HepG2 (cell line): ENCODE results near the gene UBR4. TPM values are rescaled to one million over a fixed set of nuclear protein-coding genes. Genes with fewer than 3 reads are reported as not detected.
A peak's percentile ranks its signal among the peaks of the same experiment; 100 is the strongest.

Source experiments
- CREM ChIP-seq, 2 experiments: sonication (generic) in 1 of 2; formaldehyde crosslinking in 1 of 2; IDR thresholded peaks; 2 replicates each; pipeline versions ENCODE4 v1.4.0 to v1.6.1; 2016 to 2020; ENCODE audit warnings: antibody characterized with exemption in 1 of 2, mild to moderate bottlenecking in 1 of 2, missing genetic modification reagents in 1 of 2
- ETV5 ChIP-seq: IDR thresholded peaks from 2 replicates; pipeline ENCODE4 v1.6.1; 2018; ENCODE audit warnings: missing biosample characterization, missing genetic modification reagents, inconsistent platforms, borderline replicate concordance
- HHEX ChIP-seq: IDR thresholded peaks from 2 replicates; pipeline ENCODE4 v1.6.1; 2016; ENCODE audit warnings: control low read depth
- NCOA1 ChIP-seq: sonication (generic); formaldehyde crosslinking; IDR thresholded peaks from 2 replicates; pipeline ENCODE4 v1.9.0; 2021; ENCODE audit warnings: missing genetic modification reagents
- NFE2 ChIP-seq: sonication (generic); formaldehyde crosslinking; IDR thresholded peaks from 2 replicates; pipeline ENCODE4 v1.4.0; 2020; ENCODE audit warnings: missing genetic modification reagents
- SNAI1 ChIP-seq: sonication (generic); formaldehyde crosslinking; IDR thresholded peaks from 2 replicates; pipeline ENCODE4 v1.5.0; 2020; ENCODE audit warnings: mild to moderate bottlenecking, missing genetic modification reagents, borderline replicate concordance
- SP5 ChIP-seq: IDR thresholded peaks from 2 replicates; pipeline ENCODE4 v1.6.1; 2016; ENCODE audit warnings: low read depth, borderline replicate concordance
- ZBTB42 ChIP-seq: sonication (generic); formaldehyde crosslinking; IDR thresholded peaks from 2 replicates; pipeline ENCODE4 v1.5.0; 2020; ENCODE audit warnings: mild to moderate bottlenecking, missing genetic modification reagents
- ZNF430 ChIP-seq: sonication (generic); formaldehyde crosslinking; IDR thresholded peaks from 2 replicates; pipeline ENCODE4 v1.9.0; 2021; ENCODE audit warnings: mild to moderate bottlenecking, missing genetic modification reagents
- ZNF615 ChIP-seq: sonication (generic); formaldehyde crosslinking; IDR thresholded peaks from 2 replicates; pipeline ENCODE4 v1.5.0; 2020; ENCODE audit warnings: mild to moderate bottlenecking, missing genetic modification reagents, borderline replicate concordance
- polyA plus RNA-seq, 8 experiments: library from polyadenylated mRNA; depleted of rRNA in 3 of 8; stranded (reverse) in 7 of 8; unstranded in 1 of 8; fragments of >200 nt; fragmentation: Illumina TruSeq in 4 of 8; extraction: Trizol in 4 of 8; gene quantifications; 2 replicates each; pipeline versions ENCODE4 v1.2.1 to v1.2.3, GENCODE V29; 2011 to 2016; ENCODE audit warnings: low read depth in 4 of 8, missing spikeins in 1 of 8, mixed read lengths in 1 of 8; ENCODE audit not compliant: insufficient read depth in 1 of 8
- total RNA-seq, 5 experiments: library from RNA; depleted of rRNA; stranded (reverse); fragments of >200 nt; fragmentation: Illumina TruSeq; extraction: Trizol; gene quantifications; 2 replicates each; pipeline ENCODE4 v1.2.3, GENCODE V29; 2016; ENCODE audit warnings: low read depth in 1 of 5
- TF ChIP-seq, protein P1 (sequence below): sonication (generic); formaldehyde crosslinking; IDR thresholded peaks from 2 replicates; pipeline ENCODE4 v1.4.0; 2020; ENCODE audit warnings: missing genetic modification reagents, borderline replicate concordance
- TF ChIP-seq, protein P2 (sequence below): IDR thresholded peaks from 2 replicates; pipeline ENCODE4 v1.6.1; 2016; ENCODE audit warnings: low read depth
- TF ChIP-seq, protein P3 (sequence below): sonication (generic); formaldehyde crosslinking; conservative IDR thresholded peaks from 2 replicates; pipeline ENCODE4 v1.4.0; 2020; ENCODE audit warnings: missing genetic modification reagents

The UBR4 gene
- total and polyA plus RNA-seq, 2 of the 13 experiments (the other 11 are each of a cell fraction or from before 2014, with no cell fraction given): 59.1 to 106 TPM

DNA sequence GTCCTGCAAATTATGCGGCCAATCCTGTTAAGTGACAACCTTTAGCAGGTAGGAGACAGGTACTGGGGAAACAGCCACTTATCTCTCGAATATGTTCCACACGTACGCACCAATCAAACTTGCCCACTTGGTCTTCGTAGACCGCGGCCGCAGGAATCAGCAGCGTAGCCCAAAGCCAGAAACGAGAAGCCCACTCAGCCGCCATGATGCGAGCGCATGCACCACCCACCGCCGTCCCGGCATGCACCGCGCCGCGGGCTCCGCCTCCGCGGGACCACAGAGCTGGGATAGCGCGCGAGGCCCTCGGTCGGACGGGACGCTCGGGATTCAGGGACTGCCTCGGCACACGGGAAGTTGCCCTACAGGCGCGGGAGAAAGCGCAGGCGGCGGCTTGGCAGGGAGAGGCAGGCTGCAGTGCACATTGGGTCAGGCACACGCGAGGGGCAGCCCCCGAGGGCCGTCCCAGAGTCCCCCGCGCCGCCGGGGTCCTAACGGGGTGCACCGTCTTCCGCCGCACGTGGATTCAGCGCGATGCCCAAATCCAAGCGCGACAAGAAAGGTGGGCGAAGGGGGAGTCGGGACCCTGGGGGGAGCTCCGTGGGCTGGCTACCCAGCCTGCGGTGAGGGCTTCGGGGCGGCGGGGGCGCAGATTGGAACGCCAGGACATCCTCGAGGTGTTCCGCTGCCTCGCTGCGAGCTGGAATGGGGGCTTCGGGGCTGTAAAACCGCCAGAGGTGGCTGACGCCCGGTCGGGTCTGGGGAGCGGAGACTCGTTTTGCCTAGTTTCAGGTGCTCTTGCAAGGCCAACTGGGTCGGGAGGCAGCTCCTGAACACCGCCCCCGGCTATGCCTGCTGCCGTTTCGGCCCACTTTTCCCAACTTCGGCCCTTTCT, 41.5 kb upstream of the UBR4 start, which contains the start of the genes EMC1 and MRTO4 (continued):
- TF ChIP-seq, protein P1, sequence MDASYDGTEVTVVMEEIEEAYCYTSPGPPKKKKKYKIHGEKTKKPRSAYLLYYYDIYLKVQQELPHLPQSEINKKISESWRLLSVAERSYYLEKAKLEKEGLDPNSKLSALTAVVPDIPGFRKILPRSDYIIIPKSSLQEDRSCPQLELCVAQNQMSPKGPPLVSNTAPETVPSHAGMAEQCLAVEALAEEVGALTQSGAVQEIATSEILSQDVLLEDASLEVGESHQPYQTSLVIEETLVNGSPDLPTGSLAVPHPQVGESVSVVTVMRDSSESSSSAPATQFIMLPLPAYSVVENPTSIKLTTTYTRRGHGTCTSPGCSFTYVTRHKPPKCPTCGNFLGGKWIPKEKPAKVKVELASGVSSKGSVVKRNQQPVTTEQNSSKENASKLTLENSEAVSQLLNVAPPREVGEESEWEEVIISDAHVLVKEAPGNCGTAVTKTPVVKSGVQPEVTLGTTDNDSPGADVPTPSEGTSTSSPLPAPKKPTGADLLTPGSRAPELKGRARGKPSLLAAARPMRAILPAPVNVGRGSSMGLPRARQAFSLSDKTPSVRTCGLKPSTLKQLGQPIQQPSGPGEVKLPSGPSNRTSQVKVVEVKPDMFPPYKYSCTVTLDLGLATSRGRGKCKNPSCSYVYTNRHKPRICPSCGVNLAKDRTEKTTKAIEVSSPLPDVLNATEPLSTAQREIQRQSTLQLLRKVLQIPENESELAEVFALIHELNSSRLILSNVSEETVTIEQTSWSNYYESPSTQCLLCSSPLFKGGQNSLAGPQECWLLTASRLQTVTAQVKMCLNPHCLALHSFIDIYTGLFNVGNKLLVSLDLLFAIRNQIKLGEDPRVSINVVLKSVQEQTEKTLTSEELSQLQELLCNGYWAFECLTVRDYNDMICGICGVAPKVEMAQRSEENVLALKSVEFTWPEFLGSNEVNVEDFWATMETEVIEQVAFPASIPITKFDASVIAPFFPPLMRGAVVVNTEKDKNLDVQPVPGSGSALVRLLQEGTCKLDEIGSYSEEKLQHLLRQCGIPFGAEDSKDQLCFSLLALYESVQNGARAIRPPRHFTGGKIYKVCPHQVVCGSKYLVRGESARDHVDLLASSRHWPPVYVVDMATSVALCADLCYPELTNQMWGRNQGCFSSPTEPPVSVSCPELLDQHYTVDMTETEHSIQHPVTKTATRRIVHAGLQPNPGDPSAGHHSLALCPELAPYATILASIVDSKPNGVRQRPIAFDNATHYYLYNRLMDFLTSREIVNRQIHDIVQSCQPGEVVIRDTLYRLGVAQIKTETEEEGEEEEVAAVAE (CRISPR knock-in tag): no peak
- peak; percentile 88 for TF ChIP-seq ZNF430 (CRISPR knock-in tag)
- TF ChIP-seq SNAI1 (CRISPR knock-in tag): 0 out of 2 replicates have a peak, but pooled peaks have one; percentile 77
- TF ChIP-seq ETV5 (CRISPR knock-in tag): peak; percentile 59; the same call in 1 of the 2 replicates
- TF ChIP-seq HHEX: no peak
- TF ChIP-seq NFE2 (CRISPR knock-in tag): no peak
- TF ChIP-seq ZNF615 (CRISPR knock-in tag): no peak
- TF ChIP-seq NCOA1 (CRISPR knock-in tag): peak; percentile 68; the same call in 1 of the 2 replicates
- TF ChIP-seq SP5 (CRISPR knock-in tag): peak; percentile 90
- TF ChIP-seq, protein P2, sequence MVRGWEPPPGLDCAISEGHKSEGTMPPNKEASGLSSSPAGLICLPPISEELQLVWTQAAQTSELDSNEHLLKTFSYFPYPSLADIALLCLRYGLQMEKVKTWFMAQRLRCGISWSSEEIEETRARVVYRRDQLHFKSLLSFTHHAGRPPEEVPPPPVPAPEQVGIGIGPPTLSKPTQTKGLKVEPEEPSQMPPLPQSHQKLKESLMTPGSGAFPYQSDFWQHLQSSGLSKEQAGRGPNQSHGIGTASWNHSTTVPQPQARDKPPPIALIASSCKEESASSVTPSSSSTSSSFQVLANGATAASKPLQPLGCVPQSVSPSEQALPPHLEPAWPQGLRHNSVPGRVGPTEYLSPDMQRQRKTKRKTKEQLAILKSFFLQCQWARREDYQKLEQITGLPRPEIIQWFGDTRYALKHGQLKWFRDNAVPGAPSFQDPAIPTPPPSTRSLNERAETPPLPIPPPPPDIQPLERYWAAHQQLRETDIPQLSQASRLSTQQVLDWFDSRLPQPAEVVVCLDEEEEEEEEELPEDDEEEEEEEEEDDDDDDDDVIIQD (CRISPR knock-in tag): no peak
- TF ChIP-seq, protein P3, sequence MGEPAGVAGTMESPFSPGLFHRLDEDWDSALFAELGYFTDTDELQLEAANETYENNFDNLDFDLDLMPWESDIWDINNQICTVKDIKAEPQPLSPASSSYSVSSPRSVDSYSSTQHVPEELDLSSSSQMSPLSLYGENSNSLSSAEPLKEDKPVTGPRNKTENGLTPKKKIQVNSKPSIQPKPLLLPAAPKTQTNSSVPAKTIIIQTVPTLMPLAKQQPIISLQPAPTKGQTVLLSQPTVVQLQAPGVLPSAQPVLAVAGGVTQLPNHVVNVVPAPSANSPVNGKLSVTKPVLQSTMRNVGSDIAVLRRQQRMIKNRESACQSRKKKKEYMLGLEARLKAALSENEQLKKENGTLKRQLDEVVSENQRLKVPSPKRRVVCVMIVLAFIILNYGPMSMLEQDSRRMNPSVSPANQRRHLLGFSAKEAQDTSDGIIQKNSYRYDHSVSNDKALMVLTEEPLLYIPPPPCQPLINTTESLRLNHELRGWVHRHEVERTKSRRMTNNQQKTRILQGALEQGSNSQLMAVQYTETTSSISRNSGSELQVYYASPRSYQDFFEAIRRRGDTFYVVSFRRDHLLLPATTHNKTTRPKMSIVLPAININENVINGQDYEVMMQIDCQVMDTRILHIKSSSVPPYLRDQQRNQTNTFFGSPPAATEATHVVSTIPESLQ (CRISPR knock-in tag): 0 out of 2 replicates have a peak, but pooled peaks have one; percentile 39
- peak; percentile 65; the same call in 1 of the 2 replicates for TF ChIP-seq CREM (IDR thresholded peaks at IDR 0.05)
- TF ChIP-seq CREM (CRISPR knock-in tag; IDR thresholded peaks at IDR 0.05): no peak; the same call in 1 of the 2 replicates
- TF ChIP-seq ZBTB42 (CRISPR knock-in tag): no peak
